Esophagus muscularis mucosa (tissue), 4 donors: ENCODE data around the gene CAPNS1. TPM values are rescaled to one million over a fixed set of nuclear protein-coding genes. Genes with fewer than 3 reads are reported as not detected.

Source experiments
- DNase-seq: peaks from one replicate; pipeline ENCODE4 v3.0.0-alpha.2; 2017; ENCODE audit errors: extremely low spot score
- H3K27ac ChIP-seq, 4 donors: fragments of 200-600 bp; sonication (generic); replicated peaks in 1 of 4; 1 replicate in 3 of 4; 2 replicates in 1 of 4; pipeline ENCODE4 v1.5.1; 2016 to 2019; ENCODE audit warnings: mild to moderate bottlenecking in 1 of 4
- H3K27me3 ChIP-seq, 4 donors: fragments of 200-600 bp; sonication (generic); one replicate each; pipeline versions ENCODE4 v1.5.1 to v1.6.0; 2016 to 2019
- H3K36me3 ChIP-seq, 4 donors: fragments of 200-600 bp; sonication (generic); one replicate each; pipeline ENCODE4 v1.5.1; 2016 to 2019
- H3K4me1 ChIP-seq, 4 donors: fragments of 200-600 bp; sonication (generic); one replicate each; pipeline ENCODE4 v1.5.1; 2016 to 2019
- H3K4me3 ChIP-seq, 4 donors: fragments of 200-600 bp; sonication (generic); 1 replicate in 2 of 4; 2 replicates in 2 of 4; pipeline ENCODE4 v1.5.1; 2016 to 2019; ENCODE audit warnings: mild to moderate bottlenecking in 4 of 4, moderate library complexity in 1 of 4
- H3K9me3 ChIP-seq, 4 donors: fragments of 200-600 bp; sonication (generic); 1 replicate in 3 of 4; 2 replicates in 1 of 4; pipeline ENCODE4 v1.5.1; 2016 to 2019
- CTCF ChIP-seq, 3 experiments: fragments of 200-600 bp in 2 of 3; fragments of 450-650 bp in 1 of 3; sonication (generic) in 2 of 3; IDR thresholded peaks; one replicate each; pipeline ENCODE4 v1.5.1; 2017 to 2019; ENCODE audit warnings: antibody characterized with exemption in 3 of 3, mild to moderate bottlenecking in 2 of 3, moderate library complexity in 1 of 3
- EP300 ChIP-seq: sonication (generic); formaldehyde crosslinking; IDR thresholded peaks from one replicate; pipeline ENCODE4 v1.6.1; 2017; ENCODE audit warnings: antibody characterized with exemption
- POLR2A ChIP-seq: fragments of 450-650 bp; IDR thresholded peaks from one replicate; pipeline ENCODE4 v1.6.1; 2017; ENCODE audit warnings: antibody characterized with exemption, moderate library complexity, mild to moderate bottlenecking, low read depth
- POLR2AphosphoS5 ChIP-seq, 2 donors: sonication (generic); formaldehyde crosslinking; IDR thresholded peaks; one replicate each; pipeline ENCODE4 v1.6.1; 2017; ENCODE audit warnings: antibody characterized with exemption in 2 of 2
- WGBS: methylation state at CpG from one replicate; pipeline ENCODE4 v1.1.5; 2018; 5-methylcytosine and 5-hydroxymethylcytosine counted together
- intact Hi-C: fragments of 100-400 bp; cut with DNase I; formaldehyde crosslinking; loops from one replicate; pipeline ENCODE4 v1.15.1; 2023
- total RNA-seq, 4 donors: library from RNA; depleted of rRNA; stranded (reverse); fragments of >200 nt; gene quantifications; one replicate each; pipeline versions ENCODE4 v1.1.0 to v1.2.1, GENCODE V29; 2016

CAPNS1 gene
- total RNA-seq, 4 donors from 2014 or later: 212 to 245 (median 229) TPM

- H3K27ac ChIP-seq: peak overlapping the region; percentile 88 to 96 (median 91)
- peaks cover 23 to 50% (median 38%) of the 10 kb centered on the region in 4 donors for H3K4me1 ChIP-seq
- H3K4me3 ChIP-seq: peak overlapping the region; percentile 72 to 80 (median 74)
- WGBS: 8% methylated on average over 25 of the region's 48 CpGs
- no peaks in the 10 kb centered on the region for H3K9me3 ChIP-seq
- no peaks in the 10 kb centered on the region for H3K27me3 ChIP-seq
- DNase-seq: no peak
- H3K36me3 ChIP-seq: peaks cover 22 to 66% (median 54%) of the 10 kb centered on the region in 4 donors
- intact Hi-C loops: loop anchor here (5.0 kb wide), 2 partner anchors 57 to 117 kb away; partner anchors contain the start of gene SDHAF1
- TF ChIP-seq POLR2A: no peak
- no peak for TF ChIP-seq CTCF (IDR thresholded peaks at IDR 0.05)
- peak; percentile 1 for TF ChIP-seq EP300
- no peak for TF ChIP-seq POLR2AphosphoS5 (IDR thresholded peaks at IDR 0.05)
Measured at GRCh38 chr19:36113894-36114720, 25.8 kb upstream of the CAPNS1 start.

GRCh38 chr19:36114721-36115452 is 25.0 kb upstream of the CAPNS1 start, which contains the start of gene POLR2I:
TSS of gene POLR2I (minus strand) at chr19:36114875. CDS start at chr19:36114856, 19 bp downstream.
- Histone ChIP-seq H3K4me3 (peak within 1 kb of the TSS; percentile 72 to 80 (median 74)), H3K36me3 (peaks cover 26 to 71% (median 60%) of the 10 kb centered on the region in 4 donors), H3K27ac (peak within 1 kb of the TSS; percentile 88 to 96 (median 91)), H3K27me3 (no peaks in the 10 kb centered on the region), H3K4me1 (peaks cover 23 to 53% (median 38%) of the 10 kb centered on the region in 4 donors), H3K9me3 (no peaks in the 10 kb centered on the region)
- TF ChIP-seq POLR2AphosphoS5 (IDR thresholded peaks at IDR 0.05): peak; percentile 89 to 94
- TF ChIP-seq POLR2A: peak; percentile 65
- no peak for TF ChIP-seq EP300
- intact Hi-C loops: loop anchor here (5.0 kb wide), 2 partner anchors 58 to 118 kb away; partner anchors contain the start of gene SDHAF1
- 1% methylated on average over 33 of the region's 60 CpGs for WGBS
- peak; percentile 100 for DNase-seq

- DNase-seq: peak; percentile 96
- 5% methylated on average over 26 of the region's 59 CpGs for WGBS
- H3K4me1 ChIP-seq: peaks cover 23 to 53% (median 38%) of the 10 kb centered on the region in 4 donors
- TF ChIP-seq POLR2AphosphoS5 (IDR thresholded peaks at IDR 0.05): peak in 1 of 2 donors; percentile 91
- TF ChIP-seq EP300: no peak
- TF ChIP-seq POLR2A: peak; percentile 10
- no peak for TF ChIP-seq CTCF (IDR thresholded peaks at IDR 0.05)
- H3K36me3 ChIP-seq: peaks cover 26 to 72% (median 65%) of the 10 kb centered on the region in 4 donors
- peak within 1 kb of the TSS; percentile 88 to 96 (median 91) for H3K27ac ChIP-seq
- H3K27me3 ChIP-seq: no peaks in the 10 kb centered on the region
- H3K9me3 ChIP-seq: no peaks in the 10 kb centered on the region
- intact Hi-C loops: no loop called here
- H3K4me3 ChIP-seq: peak within 1 kb of the TSS; percentile 72 to 80 (median 74)
Measured at GRCh38 chr19:36115453-36116343, 24.2 kb upstream of the CAPNS1 start, which contains the start of gene TBCB. TSS of gene TBCB (plus strand) at chr19:36115468. CDS start at chr19:36115561, 93 bp downstream.

GRCh38 chr19:36116344-36116637 is 23.6 kb upstream of the CAPNS1 start:
- Histone ChIP-seq H3K4me3 (peak overlapping the region; percentile 72 to 80 (median 74)), H3K36me3 (peaks cover 26 to 72% (median 64%) of the 10 kb centered on the region in 4 donors), H3K27me3 (no peaks in the 10 kb centered on the region), H3K4me1 (peaks cover 23 to 53% (median 38%) of the 10 kb centered on the region in 4 donors), H3K27ac (peak overlapping the region; percentile 88 to 96 (median 91)), H3K9me3 (no peaks in the 10 kb centered on the region)
- WGBS: 90% methylated on average over 1 of the region's 1 CpG
- TF ChIP-seq CTCF (IDR thresholded peaks at IDR 0.05) (no peak), POLR2AphosphoS5 (IDR thresholded peaks at IDR 0.05) (no peak), EP300 (no peak), POLR2A (no peak)
- DNase-seq: no peak
- intact Hi-C loops: no loop called here
